ENCODE results near the gene GRIK2. TPM values are rescaled to one million over a fixed set of nuclear protein-coding genes. Genes with fewer than 3 reads are reported as not detected.

Gene GRIK2
- total RNA-seq, 1 donor from 2014 or later: 95.5 TPM

- Mint-ChIP-seq H3K9me3 (ENCODE audit: unreplicated experiment) (no peaks in the 10 kb centered on the region), H3K4me3 (ENCODE audit: unreplicated experiment) (no peak overlapping the region), H3K27me3 (ENCODE audit: unreplicated experiment) (no peaks in the 10 kb centered on the region), H3K4me1 (ENCODE audit: low read depth, unreplicated experiment) (peaks cover 4% of the 10 kb centered on the region), H3K36me3 (ENCODE audit: unreplicated experiment) (no peaks in the 10 kb centered on the region), H3K27ac (ENCODE audit: unreplicated experiment) (no peak overlapping the region)
- no peak for DNase-seq
- no peak for TF ChIP-seq CTCF (IDR thresholded peaks at IDR 0.05; ENCODE audit: partially characterized antibody, unreplicated experiment)
These were observed 95.9 kb downstream of the GRIK2 start for GRCh38 chr6:101489456-101489855.

DNA sequence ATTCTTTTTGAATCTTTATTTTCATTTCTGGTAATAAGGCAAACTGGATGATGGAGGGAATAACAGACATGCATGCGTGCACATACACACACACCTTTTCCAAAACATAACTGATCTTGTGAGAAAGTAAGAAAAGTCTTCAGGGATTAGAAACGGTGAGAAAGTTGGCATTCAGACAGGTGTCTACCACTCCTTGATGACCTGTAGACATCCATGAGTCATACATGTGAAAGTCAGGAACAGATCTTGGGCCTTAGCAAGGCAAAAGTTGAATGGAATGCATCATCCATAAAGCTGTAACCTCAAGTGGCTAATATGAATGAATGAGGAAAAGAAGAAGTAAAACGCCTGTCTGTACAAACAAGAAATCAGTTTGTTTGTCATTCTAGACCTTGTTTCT is 97.3 kb downstream of the GRIK2 start:
- Mint-ChIP-seq H3K4me3 (ENCODE audit: unreplicated experiment) (no peak overlapping the region), H3K4me1 (ENCODE audit: low read depth, unreplicated experiment) (peaks cover 3% of the 10 kb centered on the region), H3K27ac (ENCODE audit: unreplicated experiment) (no peak overlapping the region), H3K36me3 (ENCODE audit: unreplicated experiment) (no peaks in the 10 kb centered on the region), H3K9me3 (ENCODE audit: unreplicated experiment) (no peaks in the 10 kb centered on the region), H3K27me3 (ENCODE audit: unreplicated experiment) (no peaks in the 10 kb centered on the region)
- DNase-seq: no peak
- no peak for TF ChIP-seq CTCF (IDR thresholded peaks at IDR 0.05; ENCODE audit: partially characterized antibody, unreplicated experiment)

DNA sequence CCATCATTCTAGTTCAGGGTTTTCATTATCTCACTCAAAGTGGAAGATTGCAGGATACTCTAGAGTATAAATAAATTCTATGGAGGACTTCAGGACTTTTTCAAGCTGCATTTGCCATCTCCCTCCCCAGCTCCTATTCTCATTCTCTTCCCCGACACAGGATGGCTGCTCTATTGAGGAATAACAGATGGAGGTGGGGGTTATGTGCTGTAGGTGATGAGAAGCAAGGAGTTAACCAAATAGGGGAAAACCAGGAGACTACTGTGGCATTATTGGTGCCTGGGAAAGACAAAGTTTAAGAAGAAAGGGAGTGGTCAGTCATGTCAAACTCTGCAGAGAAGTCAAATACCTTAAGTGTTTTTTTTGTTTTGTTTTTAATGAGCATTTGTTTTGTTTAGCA is 109.3 kb downstream of the GRIK2 start:
- Mint-ChIP-seq H3K9me3 (ENCODE audit: unreplicated experiment) (no peaks in the 10 kb centered on the region), H3K4me3 (ENCODE audit: unreplicated experiment) (no peak overlapping the region), H3K27ac (ENCODE audit: unreplicated experiment) (no peak overlapping the region), H3K27me3 (ENCODE audit: unreplicated experiment) (no peaks in the 10 kb centered on the region), H3K4me1 (ENCODE audit: low read depth, unreplicated experiment) (no peaks in the 10 kb centered on the region), H3K36me3 (ENCODE audit: unreplicated experiment) (no peaks in the 10 kb centered on the region)
- no peak for DNase-seq
- no peak for TF ChIP-seq CTCF (IDR thresholded peaks at IDR 0.05; ENCODE audit: partially characterized antibody, unreplicated experiment)

GRCh38 chr6:101509536-101509935 is 116.0 kb downstream of the GRIK2 start:
- H3K27ac Mint-ChIP-seq (ENCODE audit: unreplicated experiment): no peak overlapping the region
- peaks cover 4% of the 10 kb centered on the region for H3K4me1 Mint-ChIP-seq (ENCODE audit: low read depth, unreplicated experiment)
- no peaks in the 10 kb centered on the region for H3K36me3 Mint-ChIP-seq (ENCODE audit: unreplicated experiment)

DNA sequence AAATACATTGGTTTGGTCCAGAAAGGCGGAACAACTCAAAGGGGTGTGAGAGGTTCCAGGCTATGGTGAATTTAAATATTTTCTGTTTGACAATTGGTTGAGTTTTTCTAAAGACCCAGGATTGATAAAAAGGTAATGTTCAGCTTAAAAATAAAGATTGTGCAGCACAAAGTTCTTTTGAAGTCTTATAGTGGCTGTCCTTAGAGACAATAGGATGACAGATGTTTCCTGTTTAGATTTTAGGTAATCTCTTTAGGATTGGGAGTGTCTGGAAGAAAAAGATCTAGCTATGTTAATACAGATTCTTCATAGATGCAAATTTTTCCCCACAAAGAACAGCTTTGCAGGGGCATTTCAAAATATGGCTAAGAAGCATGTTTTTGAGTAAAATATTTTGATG is 119.7 kb downstream of the GRIK2 start:
- Mint-ChIP-seq H3K9me3 (ENCODE audit: unreplicated experiment) (no peaks in the 10 kb centered on the region), H3K4me3 (ENCODE audit: unreplicated experiment) (no peak overlapping the region), H3K27me3 (ENCODE audit: unreplicated experiment) (peaks cover 2% of the 10 kb centered on the region), H3K36me3 (ENCODE audit: unreplicated experiment) (no peaks in the 10 kb centered on the region), H3K4me1 (ENCODE audit: low read depth, unreplicated experiment) (peaks cover 4% of the 10 kb centered on the region), H3K27ac (ENCODE audit: unreplicated experiment) (no peak overlapping the region)
- no peak for DNase-seq
- TF ChIP-seq CTCF (IDR thresholded peaks at IDR 0.05; ENCODE audit: partially characterized antibody, unreplicated experiment): no peak

More at GRCh38 chr6:101509536-101509935, 116.0 kb downstream of the GRIK2 start:
- no peak overlapping the region for H3K4me3 Mint-ChIP-seq (ENCODE audit: unreplicated experiment)
- H3K27me3 Mint-ChIP-seq (ENCODE audit: unreplicated experiment): no peaks in the 10 kb centered on the region
- TF ChIP-seq CTCF (IDR thresholded peaks at IDR 0.05; ENCODE audit: partially characterized antibody, unreplicated experiment): no peak
- no peak for DNase-seq
- H3K9me3 Mint-ChIP-seq (ENCODE audit: unreplicated experiment): no peaks in the 10 kb centered on the region
